Adipose tissue (tissue), 3 donors: ENCODE results near the gene YY1. TPM values are rescaled to one million over a fixed set of nuclear protein-coding genes. Genes with fewer than 3 reads are reported as not detected.

Experiments
- H3K27ac ChIP-seq: one replicate; pipeline ENCODE4 v1.5.1; 2013; ENCODE audit warnings: low read depth, low read length
- WGBS, 3 donors: extraction: QIAGEN DNeasy Blood & Tissue Kit; methylation state at CpG; one replicate each; pipeline ENCODE4 v1.1.7; 2013; 5-methylcytosine and 5-hydroxymethylcytosine counted together
- polyA plus RNA-seq, 3 donors: library from polyadenylated mRNA; stranded (reverse); fragments of 200-250 nt; gene quantifications; one replicate each; pipeline ENCODE4 v1.2.3, GENCODE V29; 2013
- donor health status: healthy with polysubstance abuse.
- donor health status: Bipolar disorder and iron deficiency.
- donor health status: healthy.

The YY1 gene
- polyA plus RNA-seq, 3 donors: 11.1 to 24.3 (median 19.0) TPM

DNA sequence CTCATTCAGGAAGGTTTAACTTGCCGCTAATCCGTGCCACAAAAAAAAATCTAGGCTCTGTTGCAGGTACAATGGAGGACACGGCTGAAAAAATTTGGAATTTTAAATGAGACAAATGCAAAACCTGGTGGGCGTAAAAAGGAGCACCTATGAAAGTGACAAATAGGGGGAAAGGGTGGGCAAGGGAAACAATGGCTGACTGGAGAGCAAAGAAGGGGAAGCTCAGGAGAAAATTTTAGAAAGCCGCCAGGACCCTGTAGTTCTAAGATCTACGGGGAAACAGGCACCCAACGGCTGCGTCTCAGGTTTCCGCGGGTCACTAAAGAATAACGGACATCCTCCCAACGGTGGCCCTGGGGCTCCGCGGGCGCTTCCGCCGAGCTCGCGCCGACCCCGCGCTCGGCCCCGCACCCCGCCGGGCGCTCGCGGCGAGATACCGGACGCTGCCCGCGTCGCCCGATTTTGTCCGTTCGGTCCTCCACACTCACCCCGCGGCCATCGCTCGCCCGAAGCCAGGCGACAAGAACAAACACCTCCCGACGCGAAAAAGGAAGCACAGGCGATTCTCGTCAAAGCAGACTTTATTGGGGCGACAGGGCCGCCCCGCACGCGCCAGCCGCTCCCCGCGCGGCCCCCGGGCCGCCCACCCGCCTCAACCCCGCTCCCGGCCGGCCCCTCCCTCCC is 1.1 kb upstream of the YY1 start:
- H3K27ac ChIP-seq: peak overlapping the region; percentile 96
- WGBS, 3 donors: 0 to 1% (median 0%) methylated on average over 52 to 64 of the region's 64 CpGs

DNA sequence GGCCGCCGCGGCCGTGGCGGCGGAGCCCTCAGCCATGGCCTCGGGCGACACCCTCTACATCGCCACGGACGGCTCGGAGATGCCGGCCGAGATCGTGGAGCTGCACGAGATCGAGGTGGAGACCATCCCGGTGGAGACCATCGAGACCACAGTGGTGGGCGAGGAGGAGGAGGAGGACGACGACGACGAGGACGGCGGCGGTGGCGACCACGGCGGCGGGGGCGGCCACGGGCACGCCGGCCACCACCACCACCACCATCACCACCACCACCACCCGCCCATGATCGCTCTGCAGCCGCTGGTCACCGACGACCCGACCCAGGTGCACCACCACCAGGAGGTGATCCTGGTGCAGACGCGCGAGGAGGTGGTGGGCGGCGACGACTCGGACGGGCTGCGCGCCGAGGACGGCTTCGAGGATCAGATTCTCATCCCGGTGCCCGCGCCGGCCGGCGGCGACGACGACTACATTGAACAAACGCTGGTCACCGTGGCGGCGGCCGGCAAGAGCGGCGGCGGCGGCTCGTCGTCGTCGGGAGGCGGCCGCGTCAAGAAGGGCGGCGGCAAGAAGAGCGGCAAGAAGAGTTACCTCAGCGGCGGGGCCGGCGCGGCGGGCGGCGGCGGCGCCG is 381 bp downstream of the YY1 start:
- H3K27ac ChIP-seq: no peak overlapping the region
- WGBS, 3 donors: 0% methylated on average over 69 to 93 of the region's 93 CpGs

DNA sequence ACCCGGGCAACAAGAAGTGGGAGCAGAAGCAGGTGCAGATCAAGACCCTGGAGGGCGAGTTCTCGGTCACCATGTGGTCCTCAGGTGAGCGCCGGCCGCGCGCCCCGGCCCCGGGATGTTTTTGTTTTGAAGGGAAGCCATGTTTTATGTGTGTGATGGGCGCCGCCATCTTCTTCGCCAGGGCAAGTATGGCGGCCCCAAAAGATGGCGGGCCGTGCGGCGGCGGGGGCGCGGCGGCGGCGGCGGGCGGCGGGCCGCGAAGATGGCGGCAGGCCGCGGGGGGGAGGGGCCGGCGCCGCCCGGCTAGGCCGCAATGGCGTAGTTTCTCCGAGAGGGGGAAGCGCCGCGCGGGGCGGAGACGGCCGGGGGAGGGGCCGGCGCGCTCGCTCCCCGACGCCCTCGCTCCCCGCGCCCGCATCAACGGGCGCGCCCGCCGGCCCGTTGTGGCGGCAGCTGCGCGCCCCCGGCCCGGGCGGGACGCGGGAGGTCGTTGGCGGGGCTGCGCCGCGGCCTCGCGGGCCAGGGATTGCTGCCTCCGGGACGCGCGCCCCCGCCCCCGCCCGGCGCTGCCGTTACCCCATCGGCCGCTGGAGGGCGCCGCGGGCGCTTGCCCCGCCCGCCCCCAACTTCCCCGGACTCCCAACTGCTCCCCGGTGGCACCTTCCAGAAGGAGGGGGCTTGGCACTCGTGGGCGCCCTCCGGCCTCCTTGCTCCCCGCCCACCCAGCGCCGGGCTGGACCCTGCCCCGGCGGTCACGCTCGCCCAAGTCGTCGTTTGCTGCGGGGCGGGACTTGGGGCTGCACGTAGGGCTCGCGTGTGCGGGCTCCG is 1.1 kb downstream of the YY1 start:
- no peak overlapping the region for H3K27ac ChIP-seq
- WGBS, 3 donors: 0 to 1% (median 1%) methylated on average over 47 to 113 of the region's 115 CpGs

DNA sequence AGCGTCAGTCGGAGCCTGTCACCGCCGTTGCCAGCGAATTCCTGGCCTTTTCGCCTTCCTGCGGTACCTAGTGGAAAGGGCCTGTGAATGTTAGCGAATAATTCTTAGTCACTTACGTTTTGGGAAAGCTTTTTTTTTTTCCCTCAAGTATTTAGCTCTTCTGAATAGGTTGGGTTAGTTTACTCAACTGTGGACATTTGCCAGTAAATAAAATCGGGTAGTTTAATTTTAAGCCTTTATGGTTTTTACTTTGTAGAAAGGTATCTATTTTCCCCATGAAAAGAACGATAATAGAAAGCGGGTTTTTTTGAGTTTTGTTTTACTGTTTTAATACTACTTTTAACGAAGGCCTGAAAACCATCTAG is 1.7 kb downstream of the YY1 start:
- H3K27ac ChIP-seq: no peak overlapping the region
- WGBS, 3 donors: 1% methylated on average over 13 of the region's 13 CpGs

DNA sequence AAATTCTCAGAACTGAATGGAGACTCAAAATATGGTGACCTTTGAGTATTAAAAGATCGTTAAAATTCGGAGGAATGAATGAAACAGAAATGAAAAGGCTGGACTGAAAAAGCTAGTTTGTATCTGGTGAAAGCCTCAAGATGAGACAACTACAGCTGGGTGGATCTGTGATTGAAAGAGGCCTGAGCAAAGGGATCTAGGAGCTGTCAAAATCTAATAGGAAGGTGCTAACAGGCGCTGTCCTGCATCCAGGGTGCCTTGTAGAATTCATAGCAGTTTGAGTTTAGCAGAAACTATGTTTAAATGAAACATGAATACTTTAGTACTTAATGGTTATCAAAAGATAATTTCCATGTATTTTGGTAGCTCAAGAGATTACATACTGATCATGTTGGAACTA is 2.3 kb downstream of the YY1 start:
- WGBS, 3 donors: 20 to 41% (median 40%) methylated on average over 3 of the region's 3 CpGs
- H3K27ac ChIP-seq: no peak overlapping the region

DNA sequence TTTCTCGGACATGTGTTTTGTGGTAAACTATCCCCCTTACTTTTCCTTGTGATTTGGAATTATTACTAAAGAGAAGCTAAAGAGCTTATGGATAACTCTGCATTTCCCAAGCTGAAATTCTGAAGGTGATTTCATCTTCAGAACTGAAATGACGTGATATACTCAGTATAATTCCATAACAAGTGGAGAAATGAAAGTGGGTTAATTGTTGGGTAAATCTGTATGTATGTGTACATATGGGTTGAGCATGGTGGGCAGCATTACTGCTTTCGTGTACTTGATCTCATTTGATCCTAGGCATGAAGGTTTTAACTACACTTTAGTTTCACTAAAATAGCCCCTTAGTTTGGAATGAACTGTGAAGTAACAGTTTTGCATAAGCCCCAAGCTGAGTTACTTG is 4.1 kb downstream of the YY1 start:
- no peak overlapping the region for H3K27ac ChIP-seq
- WGBS, 3 donors: 80 to 87% (median 83%) methylated on average over 3 of the region's 3 CpGs

DNA sequence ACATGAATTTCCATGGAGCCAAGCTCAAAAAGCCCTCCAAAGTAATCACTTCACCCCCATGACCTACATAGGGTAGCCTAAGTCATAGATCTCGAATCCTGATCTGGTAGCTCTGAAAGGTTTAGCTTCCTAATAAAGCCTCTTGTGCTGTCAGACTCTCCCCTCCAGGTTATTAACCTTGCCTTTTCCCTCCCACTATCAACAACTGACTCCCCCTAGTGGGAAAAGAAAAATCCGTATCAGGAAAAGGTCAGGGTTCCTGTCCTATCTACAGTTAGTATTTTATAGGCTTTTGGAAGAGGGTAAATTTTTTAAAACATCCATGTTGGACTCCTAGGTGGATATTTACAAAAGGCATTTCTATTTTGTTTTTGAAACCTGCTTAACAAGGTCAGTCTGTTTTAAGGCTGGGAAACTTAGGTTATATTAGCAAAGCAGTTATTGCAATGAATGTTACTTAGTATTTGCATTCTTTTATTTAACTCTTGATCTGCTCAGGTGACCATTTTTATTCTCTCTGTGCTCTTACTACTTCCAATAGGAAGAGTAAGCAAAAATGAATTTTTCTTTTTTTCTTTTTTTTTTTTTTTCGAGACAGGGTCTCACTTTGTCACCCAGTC is 8.0 kb downstream of the YY1 start:
- WGBS, 3 donors: 17 to 28% (median 26%) methylated on average over 3 of the region's 3 CpGs
- H3K27ac ChIP-seq: no peak overlapping the region

DNA sequence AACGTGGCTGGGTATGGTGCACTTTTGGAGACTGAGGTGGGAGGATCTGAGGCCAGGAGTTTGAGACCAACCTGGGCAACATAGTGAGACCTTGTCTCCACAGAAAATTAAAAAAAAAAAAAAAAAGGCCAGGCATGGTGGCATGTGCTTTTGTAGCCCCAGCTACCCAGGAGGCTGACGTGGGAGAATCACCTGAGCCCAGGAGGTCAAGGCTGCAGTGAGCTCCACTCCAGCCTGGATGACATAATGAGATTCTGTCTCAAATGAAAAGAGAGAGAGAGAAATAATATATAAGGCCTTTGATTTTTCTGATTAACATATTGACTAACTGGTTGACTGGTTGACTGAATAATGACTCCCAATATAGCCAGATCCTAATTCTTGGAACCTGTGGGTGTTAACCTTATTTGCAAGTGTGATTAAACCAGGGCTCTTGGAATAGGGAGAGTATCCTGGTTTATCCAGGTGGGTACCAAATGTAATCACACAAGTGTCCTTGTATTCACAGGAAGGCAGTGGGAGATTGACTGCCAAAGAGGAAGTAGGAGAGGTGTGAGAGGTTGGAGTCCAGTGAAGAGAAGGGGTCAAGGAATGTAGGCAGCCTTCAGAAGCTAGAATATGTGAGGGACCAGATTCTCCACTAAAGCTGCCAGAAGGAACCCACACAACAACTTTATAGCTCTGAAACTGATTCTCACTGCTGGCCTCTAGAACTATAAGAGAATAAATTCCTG is 12.0 kb downstream of the YY1 start:
- no peak overlapping the region for H3K27ac ChIP-seq
- 61 to 96% (median 90%) methylated on average over 2 of the region's 2 CpGs for WGBS, 3 donors

DNA sequence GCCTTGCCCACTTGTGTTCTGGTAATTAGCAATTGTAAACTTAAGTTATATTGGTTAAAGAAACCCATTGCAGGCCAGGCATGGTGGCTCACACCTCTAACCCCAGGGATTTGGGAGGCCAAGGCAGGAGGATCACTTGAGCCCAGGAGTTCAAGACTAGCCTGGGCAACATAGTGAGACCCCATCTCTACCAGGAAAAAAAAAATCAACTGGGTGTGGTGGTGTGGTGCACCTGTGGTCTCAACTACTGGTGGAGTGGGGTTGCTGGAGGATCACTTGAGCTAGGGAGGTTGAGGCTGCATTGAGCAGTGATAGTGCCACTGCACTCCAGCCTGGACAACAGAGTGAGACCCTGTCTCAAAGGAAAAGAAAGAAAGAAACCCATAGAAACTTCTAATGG is 13.7 kb downstream of the YY1 start:
- H3K27ac ChIP-seq: no peak overlapping the region

DNA sequence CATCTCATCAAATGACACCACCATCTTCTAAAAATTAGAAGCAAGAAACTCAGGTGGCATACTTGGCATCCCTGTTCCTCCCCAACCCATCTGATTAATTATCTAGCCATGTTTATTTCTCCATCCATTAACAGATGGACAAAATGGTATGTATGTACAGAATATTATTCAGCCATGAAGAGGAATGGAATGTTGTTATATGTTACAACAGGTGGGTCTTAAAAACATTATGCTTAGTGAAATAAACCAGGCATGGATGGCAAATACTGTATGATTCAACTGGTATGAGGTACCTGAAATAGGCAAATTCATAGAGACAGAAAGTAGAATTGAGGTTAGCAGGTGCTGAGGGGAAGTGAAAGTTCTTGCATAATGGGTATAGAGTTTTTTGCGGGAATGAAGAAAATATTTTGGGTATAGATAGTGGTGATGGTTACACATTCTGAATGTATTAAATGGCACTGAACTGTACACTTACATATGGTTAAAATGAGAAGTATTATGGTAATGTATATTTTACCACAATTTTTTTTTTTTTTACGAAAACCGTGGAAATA is 17.5 kb downstream of the YY1 start:
- no peak overlapping the region for H3K27ac ChIP-seq
- WGBS, 3 donors: 83 to 93% (median 90%) methylated on average over 3 of the region's 3 CpGs

DNA sequence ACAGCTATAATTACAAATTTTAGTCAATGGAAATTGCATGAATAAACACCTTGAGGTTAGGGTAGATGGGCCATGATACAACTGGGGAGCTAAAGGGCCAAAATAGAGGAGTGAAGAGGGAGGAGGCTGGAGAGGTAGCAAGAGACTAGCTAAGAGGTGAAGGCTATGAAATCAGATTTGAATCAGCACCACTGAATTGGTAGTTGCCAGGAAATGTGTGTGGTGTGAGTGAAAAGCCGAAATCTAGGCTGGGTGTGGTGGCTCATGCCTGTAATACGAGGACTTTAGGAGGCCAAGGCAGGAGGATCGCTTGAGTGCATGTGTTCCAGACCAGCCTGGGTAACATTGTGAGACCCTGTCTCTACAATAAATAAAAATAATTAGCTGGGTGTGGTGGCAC is 22.7 kb downstream of the YY1 start:
- H3K27ac ChIP-seq: no peak overlapping the region
- WGBS, 3 donors: 81 to 93% (median 90%) methylated on average over 3 of the region's 3 CpGs

DNA sequence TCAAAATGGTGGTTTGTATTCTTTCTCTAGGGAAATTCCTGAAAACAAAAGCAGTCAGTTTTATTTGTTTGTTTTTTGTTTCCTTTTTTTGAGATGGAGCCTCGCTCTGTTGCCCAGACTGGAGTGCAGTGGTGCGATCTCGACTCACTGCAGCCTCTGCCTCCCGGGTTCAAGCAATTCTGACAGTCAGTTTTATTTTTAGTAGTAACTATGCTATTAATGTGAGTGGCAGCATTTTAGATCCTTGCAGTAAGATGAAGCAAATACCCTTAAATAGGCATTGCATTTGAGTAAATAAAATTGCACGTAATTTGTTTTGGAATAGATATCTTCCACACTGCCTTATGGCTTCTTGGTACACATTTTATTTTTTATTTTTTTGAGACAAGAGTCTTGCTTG is 23.6 kb downstream of the YY1 start:
- no peak overlapping the region for H3K27ac ChIP-seq
- 71 to 73% (median 71%) methylated on average over 5 of the region's 5 CpGs for WGBS, 3 donors

DNA sequence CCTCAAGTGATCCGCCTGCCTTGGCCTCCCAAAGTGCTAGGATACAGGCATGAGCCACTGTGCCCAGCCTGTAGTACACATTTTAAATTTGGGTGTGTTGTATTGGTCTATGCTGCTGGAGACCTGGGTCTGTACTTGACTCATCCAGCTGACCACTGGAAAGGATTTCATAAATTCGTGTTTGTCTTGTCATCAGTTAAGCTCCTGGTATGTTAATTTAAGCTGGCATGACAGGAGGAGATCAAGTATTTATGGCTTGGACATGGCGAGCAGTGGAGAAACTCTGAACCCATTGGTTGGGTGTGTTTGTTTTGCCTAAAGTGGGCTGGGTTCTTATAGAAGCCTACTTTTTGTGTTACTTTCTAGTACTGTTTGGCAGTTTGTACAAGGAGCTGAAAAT is 24.2 kb downstream of the YY1 start:
- no peak overlapping the region for H3K27ac ChIP-seq
- WGBS, 3 donors: 76 to 84% (median 82%) methylated on average over 3 of the region's 3 CpGs

DNA sequence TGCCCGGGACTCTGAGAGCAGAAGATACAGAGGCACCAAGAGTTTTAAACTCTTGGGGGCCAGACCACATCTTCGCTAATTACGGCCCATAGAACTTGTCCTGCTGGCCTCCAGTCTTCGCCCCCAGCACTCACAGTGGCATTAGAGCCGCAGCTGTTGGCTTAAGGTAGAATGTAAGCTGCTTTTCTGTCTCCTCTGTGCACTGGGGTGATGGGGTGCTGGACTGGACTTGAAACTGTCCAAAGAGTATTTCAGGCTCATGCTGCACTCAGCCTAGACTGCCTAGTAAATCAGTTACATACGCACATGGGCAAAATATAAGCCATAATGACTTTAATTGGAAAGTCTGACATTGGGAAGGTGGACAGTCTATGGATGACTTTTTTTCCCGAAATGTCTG is 29.0 kb downstream of the YY1 start:
- WGBS, 3 donors: 90 to 97% (median 96%) methylated on average over 7 of the region's 7 CpGs

DNA sequence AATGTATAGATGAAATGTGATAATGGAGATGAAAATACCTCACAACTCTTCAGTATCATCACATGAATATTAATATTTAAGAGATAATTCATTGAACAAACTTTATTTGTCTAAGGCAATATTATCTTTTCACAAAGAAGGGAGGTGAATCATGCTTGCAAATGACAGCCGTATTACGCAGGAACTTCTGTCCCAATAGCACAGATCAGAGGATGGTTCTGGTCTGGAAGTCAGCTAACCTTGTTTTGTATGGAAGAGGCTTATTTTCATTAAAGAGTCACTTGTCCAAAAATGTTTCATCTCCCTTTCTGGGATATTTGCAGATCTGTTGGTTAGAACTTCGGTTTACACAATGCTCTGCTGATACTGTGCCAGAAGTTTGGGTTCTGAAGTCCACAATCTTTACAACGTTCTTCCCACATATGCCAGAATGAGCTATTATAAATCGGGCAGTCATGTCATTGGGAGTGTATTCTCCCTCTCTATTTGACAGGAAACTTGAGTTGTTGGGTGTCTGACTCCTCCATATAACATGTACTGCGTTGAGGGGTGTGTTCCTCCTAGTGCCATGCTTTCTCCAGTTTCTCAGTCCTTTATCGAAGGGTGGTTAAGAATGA is 29.8 kb downstream of the YY1 start:
- no peak overlapping the region for H3K27ac ChIP-seq
- 55 to 76% (median 65%) methylated on average over 7 of the region's 7 CpGs for WGBS, 3 donors

More for the DNA sequence above, 29.0 kb downstream of the YY1 start:
- no peak overlapping the region for H3K27ac ChIP-seq

DNA sequence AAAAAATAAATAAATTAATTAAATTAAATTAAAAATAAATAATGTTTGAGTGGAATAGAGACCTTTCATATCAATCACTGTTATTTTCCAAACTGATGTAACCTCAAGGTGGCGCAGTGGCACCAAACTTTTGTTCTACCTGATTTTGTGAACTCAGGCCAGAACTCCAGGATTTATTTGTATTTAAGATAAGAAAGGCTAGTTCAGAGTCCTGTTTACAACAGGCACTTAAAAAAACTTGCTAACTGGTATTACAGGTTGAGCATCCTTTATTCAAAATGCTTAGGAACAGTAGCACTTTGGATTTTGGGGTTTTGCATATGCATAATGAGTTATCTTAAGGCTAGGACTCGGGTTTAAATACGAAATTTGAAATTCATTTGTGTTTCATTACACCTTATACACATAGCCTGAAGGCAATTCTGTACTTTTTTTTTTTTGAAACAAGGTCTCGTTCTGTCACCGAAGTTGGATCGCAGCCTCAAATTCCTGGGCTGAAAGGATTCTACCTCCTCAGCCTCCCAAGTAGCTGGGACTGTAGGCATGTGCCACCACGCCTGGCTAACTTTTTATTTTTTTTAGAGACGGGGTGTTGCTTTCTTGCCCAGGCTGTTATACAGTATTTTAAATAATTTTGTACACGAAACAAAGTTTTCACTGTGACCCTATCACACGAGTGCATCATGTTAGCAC is 32.4 kb downstream of the YY1 start:
- WGBS, 3 donors: 35 to 93% (median 83%) methylated on average over 10 of the region's 10 CpGs
- H3K27ac ChIP-seq: no peak overlapping the region

DNA sequence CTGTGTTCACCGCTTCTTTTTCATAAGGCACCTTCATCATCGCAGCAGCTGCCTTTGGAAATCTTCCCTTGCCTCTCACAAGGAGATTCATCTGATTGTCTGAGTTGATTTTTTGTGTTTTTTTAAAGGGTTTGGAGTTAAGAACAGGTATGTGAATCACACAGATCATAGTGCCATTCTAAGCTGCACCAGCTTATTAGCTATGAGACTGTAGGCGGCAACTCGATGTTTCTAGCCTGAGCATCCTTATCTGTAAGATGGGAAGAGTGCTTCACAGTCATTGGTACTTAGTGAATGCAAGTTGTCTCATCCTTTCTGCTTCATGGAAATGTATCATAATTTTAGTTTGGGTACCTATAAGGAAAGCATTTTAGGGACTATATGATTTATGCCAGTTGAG is 35.3 kb downstream of the YY1 start:
- WGBS, 3 donors: 95 to 97% (median 97%) methylated on average over 4 of the region's 4 CpGs

More for the DNA sequence above, 35.3 kb downstream of the YY1 start:
- H3K27ac ChIP-seq: no peak overlapping the region
